ENCODE results near the gene ARHGEF17. TPM values are rescaled to one million over a fixed set of nuclear protein-coding genes. Genes with fewer than 3 reads are reported as not detected.

ARHGEF17 gene
- total RNA-seq, 1 experiment from 2014 or later, result 24.0 TPM

- Histone ChIP-seq H3K36me3 (ENCODE audit: insufficient read depth, low read length, poor library complexity, severe bottlenecking) (no peaks in the 10 kb centered on the region), H3K4me1 (ENCODE audit: insufficient read depth, low read length, poor library complexity, severe bottlenecking) (peaks cover 32% of the 10 kb centered on the region), H3K27me3 (replicated peaks; ENCODE audit: insufficient read depth, low read depth, low read length, poor library complexity) (no peaks in the 10 kb centered on the region), H3K27ac (ENCODE audit: low read depth, low read length, poor library complexity, severe bottlenecking) (no peak overlapping the region), H3K9me3 (ENCODE audit: low read depth, low read length, poor library complexity, severe bottlenecking) (no peaks in the 10 kb centered on the region), H3K4me3 (ENCODE audit: low read depth, low read length, poor library complexity, severe bottlenecking) (no peak overlapping the region)
- POLR2A ChIA-PET (ENCODE audit: low non-redundant PET), result interaction anchor here (0.6 kb wide), 1 partner anchor 583 kb away, joined by 3 read pairs; no protein-coding TSS in a partner anchor
- DNase-seq (ENCODE audit: low spot score), result no peak
- intact Hi-C loops (cut with micrococcal nuclease; ENCODE audit: unreplicated experiment), result no loop called here
- BruUV-seq (replicated peaks), result no TSS peak
- CTCF ChIA-PET, result no interaction called here
- TF ChIP-seq, protein P1, sequence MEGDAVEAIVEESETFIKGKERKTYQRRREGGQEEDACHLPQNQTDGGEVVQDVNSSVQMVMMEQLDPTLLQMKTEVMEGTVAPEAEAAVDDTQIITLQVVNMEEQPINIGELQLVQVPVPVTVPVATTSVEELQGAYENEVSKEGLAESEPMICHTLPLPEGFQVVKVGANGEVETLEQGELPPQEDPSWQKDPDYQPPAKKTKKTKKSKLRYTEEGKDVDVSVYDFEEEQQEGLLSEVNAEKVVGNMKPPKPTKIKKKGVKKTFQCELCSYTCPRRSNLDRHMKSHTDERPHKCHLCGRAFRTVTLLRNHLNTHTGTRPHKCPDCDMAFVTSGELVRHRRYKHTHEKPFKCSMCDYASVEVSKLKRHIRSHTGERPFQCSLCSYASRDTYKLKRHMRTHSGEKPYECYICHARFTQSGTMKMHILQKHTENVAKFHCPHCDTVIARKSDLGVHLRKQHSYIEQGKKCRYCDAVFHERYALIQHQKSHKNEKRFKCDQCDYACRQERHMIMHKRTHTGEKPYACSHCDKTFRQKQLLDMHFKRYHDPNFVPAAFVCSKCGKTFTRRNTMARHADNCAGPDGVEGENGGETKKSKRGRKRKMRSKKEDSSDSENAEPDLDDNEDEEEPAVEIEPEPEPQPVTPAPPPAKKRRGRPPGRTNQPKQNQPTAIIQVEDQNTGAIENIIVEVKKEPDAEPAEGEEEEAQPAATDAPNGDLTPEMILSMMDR (conservative IDR thresholded peaks at IDR 0.05; ENCODE audit: low read depth, low read length), result no peak
- TF ChIP-seq EZH2 (IDR thresholded peaks at IDR 0.05; ENCODE audit: borderline replicate concordance, low read depth, low read length, poor library complexity, severe bottlenecking), result no peak
These were observed 17.2 kb downstream of the ARHGEF17 start for GRCh38 chr11:73325036-73325981.

DNA sequence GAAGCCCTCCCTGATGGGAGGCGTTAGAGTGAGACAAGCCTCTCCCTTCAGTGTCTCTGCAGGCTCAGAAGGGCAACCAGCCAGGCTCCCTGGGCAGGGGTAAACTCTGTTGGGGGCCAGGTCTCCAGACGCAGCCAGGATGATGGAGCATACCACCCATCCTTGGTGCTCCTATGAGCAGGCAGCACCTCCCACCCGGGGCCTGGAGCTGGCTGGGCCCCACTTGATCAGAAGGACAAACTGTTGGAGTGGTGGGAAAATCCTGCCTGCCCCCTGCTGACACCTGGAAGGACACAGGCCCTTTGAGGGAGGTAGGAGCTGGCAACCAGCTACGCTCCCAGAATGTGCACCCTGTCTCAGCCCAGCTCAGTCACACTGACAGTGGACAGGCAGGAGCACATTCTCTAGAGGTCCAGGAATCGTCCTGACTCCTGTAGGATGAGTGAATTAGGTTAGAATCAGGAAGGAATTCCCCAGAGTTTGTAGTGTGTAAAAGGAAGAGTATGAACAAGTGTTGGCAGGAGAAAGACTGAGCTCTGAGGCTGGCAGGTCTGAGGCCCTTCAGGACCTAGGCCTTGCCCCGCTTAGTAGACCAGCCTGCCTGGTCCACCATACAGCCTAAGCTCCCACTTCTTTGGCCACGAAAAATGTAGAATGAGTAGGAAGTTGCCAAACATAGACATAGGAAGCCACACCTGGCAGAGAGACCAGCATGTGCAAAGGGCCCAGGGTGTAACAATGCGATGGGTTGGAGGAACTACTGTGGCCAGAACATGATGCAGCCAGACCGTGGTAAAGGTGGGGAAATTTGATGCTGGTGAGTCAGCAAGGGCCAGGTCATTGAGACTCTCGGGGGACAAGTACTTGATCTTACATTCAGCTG is 19.1 kb downstream of the ARHGEF17 start:
- Histone ChIP-seq H3K4me3 (ENCODE audit: low read depth, low read length, poor library complexity, severe bottlenecking) (no peak overlapping the region), H3K27me3 (replicated peaks; ENCODE audit: insufficient read depth, low read depth, low read length, poor library complexity) (no peaks in the 10 kb centered on the region), H3K9me3 (ENCODE audit: low read depth, low read length, poor library complexity, severe bottlenecking) (no peaks in the 10 kb centered on the region), H3K4me1 (ENCODE audit: insufficient read depth, low read length, poor library complexity, severe bottlenecking) (peaks cover 24% of the 10 kb centered on the region), H3K36me3 (ENCODE audit: insufficient read depth, low read length, poor library complexity, severe bottlenecking) (no peaks in the 10 kb centered on the region), H3K27ac (ENCODE audit: low read depth, low read length, poor library complexity, severe bottlenecking) (no peak overlapping the region)
- TF ChIP-seq, protein P1 (conservative IDR thresholded peaks at IDR 0.05; ENCODE audit: low read depth, low read length), result no peak
- no peak for TF ChIP-seq EZH2 (IDR thresholded peaks at IDR 0.05; ENCODE audit: borderline replicate concordance, low read depth, low read length, poor library complexity, severe bottlenecking)
- ChIA-PET CTCF (interaction anchor here (1.2 kb wide), 1 partner anchor 8 kb away, joined by 7 read pairs; no protein-coding TSS in a partner anchor), POLR2A (ENCODE audit: low non-redundant PET) (interaction anchor here (0.6 kb wide), 1 partner anchor 456 kb away, joined by 8 read pairs; no protein-coding TSS in a partner anchor)
- BruUV-seq (replicated peaks), result no TSS peak
- intact Hi-C loops (cut with micrococcal nuclease; ENCODE audit: unreplicated experiment), result no loop called here
- no peak for DNase-seq (ENCODE audit: low spot score)

DNA sequence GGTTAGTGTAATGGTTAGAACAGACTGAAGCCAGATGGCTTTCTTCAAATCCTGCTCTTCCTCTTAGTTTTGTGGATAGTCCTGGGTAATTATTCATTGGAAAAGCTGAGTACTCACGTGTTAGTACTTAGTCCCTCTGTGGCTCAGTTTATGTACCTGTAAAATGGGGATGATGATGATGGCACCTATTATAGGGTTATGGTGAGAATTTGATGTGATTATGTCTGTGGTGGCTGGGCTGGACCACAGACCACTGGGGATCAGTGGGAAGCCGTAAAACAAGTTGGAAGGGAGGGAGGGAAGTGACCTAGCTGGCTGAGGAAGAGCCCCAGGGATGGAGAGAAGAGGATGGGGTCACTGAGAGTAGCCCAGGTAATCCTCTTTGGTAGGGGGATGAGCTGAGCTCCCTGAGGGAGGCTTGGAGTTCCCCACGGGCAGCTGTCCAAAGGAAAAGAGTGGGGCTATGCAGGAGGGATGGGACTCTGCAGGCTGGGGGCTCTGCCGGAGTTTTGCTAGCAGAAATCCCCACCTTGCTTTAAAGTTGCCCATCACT is 19.8 kb downstream of the ARHGEF17 start:
- POLR2A ChIA-PET (ENCODE audit: low non-redundant PET), result interaction anchor here (0.6 kb wide), 2 partner anchors 457 kb away, joined by 8 to 11 read pairs; no protein-coding TSS in a partner anchor
- no TSS peak for BruUV-seq (replicated peaks)

More for the DNA sequence above, 19.8 kb downstream of the ARHGEF17 start:
- intact Hi-C loops (cut with micrococcal nuclease; ENCODE audit: unreplicated experiment), result no loop called here
- peaks cover 24% of the 10 kb centered on the region for H3K4me1 ChIP-seq (ENCODE audit: insufficient read depth, low read length, poor library complexity, severe bottlenecking)
- H3K36me3 ChIP-seq (ENCODE audit: insufficient read depth, low read length, poor library complexity, severe bottlenecking), result no peaks in the 10 kb centered on the region
- no peak for TF ChIP-seq EZH2 (IDR thresholded peaks at IDR 0.05; ENCODE audit: borderline replicate concordance, low read depth, low read length, poor library complexity, severe bottlenecking)
- TF ChIP-seq, protein P1 (conservative IDR thresholded peaks at IDR 0.05; ENCODE audit: low read depth, low read length), result no peak
- H3K4me3 ChIP-seq (ENCODE audit: low read depth, low read length, poor library complexity, severe bottlenecking), result no peak overlapping the region
- no peak for DNase-seq (ENCODE audit: low spot score)
- no peak overlapping the region for H3K27ac ChIP-seq (ENCODE audit: low read depth, low read length, poor library complexity, severe bottlenecking)
- CTCF ChIA-PET, result interaction anchor here (1.2 kb wide), 1 partner anchor 7 kb away, joined by 7 read pairs; no protein-coding TSS in a partner anchor
- H3K9me3 ChIP-seq (ENCODE audit: low read depth, low read length, poor library complexity, severe bottlenecking), result no peaks in the 10 kb centered on the region
- no peaks in the 10 kb centered on the region for H3K27me3 ChIP-seq (replicated peaks; ENCODE audit: insufficient read depth, low read depth, low read length, poor library complexity)

All from A673 (cell line).